ENCODE measurements around the gene SLC27A6. TPM values are rescaled to one million over a fixed set of nuclear protein-coding genes. Genes with fewer than 3 reads are reported as not detected.

The SLC27A6 gene
- total RNA-seq, 5 donors from 2014 or later (not counting 1 experiment from before 2014, with no cell fraction given) = 0.13 TPM; not detected in 4

DNA sequence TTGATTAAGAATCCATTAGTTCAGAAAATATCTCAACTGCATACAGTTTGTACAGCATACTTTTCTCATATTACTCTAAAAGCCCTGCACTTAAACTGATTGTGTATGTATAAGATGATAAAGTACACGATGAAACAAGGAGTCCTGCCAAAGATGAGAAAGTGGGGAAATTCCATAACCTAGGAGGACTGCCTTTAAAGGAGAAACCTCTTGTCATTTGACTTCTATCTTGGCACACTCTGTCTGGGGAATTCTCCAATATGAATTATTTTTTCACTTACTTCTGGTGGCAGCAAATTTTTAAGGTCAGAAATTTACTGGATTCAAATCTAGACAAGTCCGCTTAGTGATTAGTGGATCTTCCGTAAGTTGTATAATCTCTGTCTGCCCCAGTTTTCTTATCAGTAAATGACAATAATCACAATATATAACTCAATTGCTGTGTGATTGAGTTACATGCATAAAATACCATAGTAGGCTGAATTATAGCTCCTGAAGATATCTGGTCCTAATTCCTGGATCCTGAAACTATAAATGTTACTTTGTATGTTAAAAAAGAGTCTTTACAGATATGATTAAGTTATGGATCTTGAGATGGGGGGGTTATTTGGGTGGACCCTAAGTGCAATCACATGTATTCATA, 112.3 kb downstream of the SLC27A6 start:
- Histone ChIP-seq H3K4me1 (ENCODE audit: control insufficient read depth in 1 of 2, extremely low read depth in 1 of 2, insufficient read depth in 2 of 2, low read length in 2 of 2) (no peaks in the 10 kb centered on the region), H3K9me3 (no peaks in the 10 kb centered on the region), H3K27me3 (replicated peaks in 1 of 2; ENCODE audit: control insufficient read depth in 2 of 2, extremely low read depth in 1 of 2, insufficient read depth in 2 of 2, low read length in 1 of 2) (no peaks in the 10 kb centered on the region), H3K4me3 (ENCODE audit: control insufficient read depth in 1 of 2, extremely low read depth in 1 of 2, low read length in 1 of 2) (no peak overlapping the region), H3K27ac (ENCODE audit: low read length) (no peak overlapping the region), H3K36me3 (ENCODE audit: control insufficient read depth in 2 of 2, extremely low read depth in 1 of 2, insufficient read depth in 1 of 2, low read length in 1 of 2) (no peaks in the 10 kb centered on the region)
- H3K27me3 Mint-ChIP-seq = peaks cover 12 to 19% of the 10 kb centered on the region in 2 donors
- ATAC-seq (replicated peaks in 1 of 4) (no peak), DNase-seq (no peak)
- CTCF ChIA-PET = no interaction called here
- no peaks in the 10 kb centered on the region for H3K4me1 Mint-ChIP-seq
- WGBS (ENCODE audit: insufficient coverage) = no CpG with 5 or more reads among the region's 3 CpGs
- H3K36me3 Mint-ChIP-seq = no peaks in the 10 kb centered on the region
- no peaks in the 10 kb centered on the region for H3K9me3 Mint-ChIP-seq
- no peak overlapping the region for H3K4me3 Mint-ChIP-seq
- H3K27ac Mint-ChIP-seq = no peak overlapping the region
- POLR2A ChIA-PET = no interaction called here

DNA sequence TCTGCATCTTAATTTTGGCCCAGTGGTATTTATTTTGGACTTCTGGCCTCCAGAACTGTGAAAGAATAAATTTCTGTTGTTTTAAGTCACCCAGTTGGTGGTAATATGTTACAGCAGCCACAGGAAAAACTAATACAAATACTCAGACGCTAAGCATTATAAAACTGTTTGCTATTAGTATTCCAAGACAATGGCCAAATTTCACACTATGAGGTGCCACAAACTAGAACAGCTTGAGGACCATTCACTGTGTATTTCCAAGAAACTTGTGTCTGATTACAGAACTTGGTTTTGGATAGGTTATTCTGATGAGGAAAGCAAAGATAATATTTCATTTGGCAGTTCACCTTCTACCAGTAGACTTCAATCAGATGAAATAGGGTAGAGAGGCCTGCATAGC, 113.0 kb downstream of the SLC27A6 start:
- H3K9me3 Mint-ChIP-seq = no peaks in the 10 kb centered on the region
- ChIA-PET POLR2A (no interaction called here), CTCF (no interaction called here)
- Histone ChIP-seq H3K4me1 (ENCODE audit: control insufficient read depth in 1 of 2, extremely low read depth in 1 of 2, insufficient read depth in 2 of 2, low read length in 2 of 2) (no peaks in the 10 kb centered on the region), H3K27me3 (replicated peaks in 1 of 2; ENCODE audit: control insufficient read depth in 2 of 2, extremely low read depth in 1 of 2, insufficient read depth in 2 of 2, low read length in 1 of 2) (no peaks in the 10 kb centered on the region), H3K9me3 (no peaks in the 10 kb centered on the region), H3K36me3 (ENCODE audit: control insufficient read depth in 2 of 2, extremely low read depth in 1 of 2, insufficient read depth in 1 of 2, low read length in 1 of 2) (no peaks in the 10 kb centered on the region), H3K27ac (ENCODE audit: low read length) (no peak overlapping the region), H3K4me3 (ENCODE audit: control insufficient read depth in 1 of 2, extremely low read depth in 1 of 2, low read length in 1 of 2) (no peak overlapping the region)
- no peaks in the 10 kb centered on the region for H3K36me3 Mint-ChIP-seq
- H3K4me1 Mint-ChIP-seq = no peaks in the 10 kb centered on the region
- no peak overlapping the region for H3K27ac Mint-ChIP-seq
- peaks cover 9 to 19% of the 10 kb centered on the region in 2 donors for H3K27me3 Mint-ChIP-seq
- WGBS (ENCODE audit: insufficient coverage) = no CpG with 5 or more reads among the region's 1 CpG
- ATAC-seq (replicated peaks in 1 of 4) (no peak), DNase-seq (no peak)
- no peak overlapping the region for H3K4me3 Mint-ChIP-seq

DNA sequence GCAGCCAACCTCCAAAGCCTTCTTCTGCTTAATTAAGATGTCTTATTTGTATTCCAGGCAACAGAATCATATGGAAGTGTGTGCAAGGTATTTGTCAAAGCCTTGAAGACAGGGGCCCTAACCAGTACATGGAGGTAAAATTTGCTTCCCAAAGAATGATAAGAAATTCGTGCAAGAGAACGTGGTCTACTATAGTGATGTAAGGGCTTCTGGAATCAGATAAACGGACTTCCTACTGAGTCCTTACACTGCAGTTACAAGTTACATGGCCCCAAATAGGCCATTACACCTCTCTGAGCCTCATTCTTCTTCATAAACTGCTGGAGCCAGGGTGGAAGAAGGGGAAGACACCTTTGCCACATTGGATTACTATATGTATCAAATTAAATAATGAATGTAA, 113.4 kb downstream of the SLC27A6 start:
- peaks cover 9 to 22% of the 10 kb centered on the region in 2 donors for H3K27me3 Mint-ChIP-seq
- ChIA-PET CTCF (no interaction called here), POLR2A (no interaction called here)
- DNase-seq (no peak), ATAC-seq (replicated peaks in 1 of 4) (no peak)
- no peaks in the 10 kb centered on the region for H3K4me1 Mint-ChIP-seq
- no peaks in the 10 kb centered on the region for H3K36me3 Mint-ChIP-seq
- Histone ChIP-seq H3K9me3 (no peaks in the 10 kb centered on the region), H3K36me3 (ENCODE audit: control insufficient read depth in 2 of 2, extremely low read depth in 1 of 2, insufficient read depth in 1 of 2, low read length in 1 of 2) (no peaks in the 10 kb centered on the region), H3K27me3 (replicated peaks in 1 of 2; ENCODE audit: control insufficient read depth in 2 of 2, extremely low read depth in 1 of 2, insufficient read depth in 2 of 2, low read length in 1 of 2) (no peaks in the 10 kb centered on the region), H3K4me1 (ENCODE audit: control insufficient read depth in 1 of 2, extremely low read depth in 1 of 2, insufficient read depth in 2 of 2, low read length in 2 of 2) (no peaks in the 10 kb centered on the region), H3K27ac (ENCODE audit: low read length) (no peak overlapping the region), H3K4me3 (ENCODE audit: control insufficient read depth in 1 of 2, extremely low read depth in 1 of 2, low read length in 1 of 2) (no peak overlapping the region)
- no peak overlapping the region for H3K4me3 Mint-ChIP-seq
- no peaks in the 10 kb centered on the region for H3K9me3 Mint-ChIP-seq
- WGBS (ENCODE audit: insufficient coverage) = no CpG with 5 or more reads among the region's 3 CpGs
- H3K27ac Mint-ChIP-seq = no peak overlapping the region

DNA sequence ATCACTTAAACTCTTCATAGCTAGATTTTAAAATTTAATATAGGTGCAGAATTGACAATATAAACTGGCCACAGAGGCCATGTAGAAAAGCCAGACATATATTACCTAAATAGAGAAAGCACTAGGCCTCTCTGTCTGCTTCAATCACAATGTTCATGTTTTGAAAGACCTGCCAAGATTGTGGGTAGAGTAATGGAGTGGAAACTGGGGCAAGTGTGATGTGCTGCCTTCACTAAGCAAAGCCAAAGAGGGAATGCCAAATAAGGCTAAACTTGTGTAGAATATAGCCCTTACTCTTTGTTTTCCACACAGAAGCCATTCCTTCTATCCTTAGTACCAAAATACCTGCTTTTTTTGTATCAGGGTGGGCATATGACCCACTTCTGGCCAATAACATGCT, 114.2 kb downstream of the SLC27A6 start:
- DNase-seq = no peak
- H3K36me3 Mint-ChIP-seq = no peaks in the 10 kb centered on the region
- Histone ChIP-seq H3K27ac (ENCODE audit: low read length) (no peak overlapping the region), H3K27me3 (replicated peaks in 1 of 2; ENCODE audit: control insufficient read depth in 2 of 2, extremely low read depth in 1 of 2, insufficient read depth in 2 of 2, low read length in 1 of 2) (no peaks in the 10 kb centered on the region), H3K9me3 (no peaks in the 10 kb centered on the region), H3K4me3 (ENCODE audit: control insufficient read depth in 1 of 2, extremely low read depth in 1 of 2, low read length in 1 of 2) (no peak overlapping the region), H3K4me1 (ENCODE audit: control insufficient read depth in 1 of 2, extremely low read depth in 1 of 2, insufficient read depth in 2 of 2, low read length in 2 of 2) (no peaks in the 10 kb centered on the region), H3K36me3 (ENCODE audit: control insufficient read depth in 2 of 2, extremely low read depth in 1 of 2, insufficient read depth in 1 of 2, low read length in 1 of 2) (no peaks in the 10 kb centered on the region)
- ChIA-PET CTCF (no interaction called here), POLR2A (no interaction called here)
- ATAC-seq (replicated peaks in 1 of 4) = no peak
- no peak overlapping the region for H3K4me3 Mint-ChIP-seq
- peaks cover 9 to 17% of the 10 kb centered on the region in 2 donors for H3K27me3 Mint-ChIP-seq
- H3K9me3 Mint-ChIP-seq = no peaks in the 10 kb centered on the region
- no peaks in the 10 kb centered on the region for H3K4me1 Mint-ChIP-seq
- H3K27ac Mint-ChIP-seq = no peak overlapping the region

DNA sequence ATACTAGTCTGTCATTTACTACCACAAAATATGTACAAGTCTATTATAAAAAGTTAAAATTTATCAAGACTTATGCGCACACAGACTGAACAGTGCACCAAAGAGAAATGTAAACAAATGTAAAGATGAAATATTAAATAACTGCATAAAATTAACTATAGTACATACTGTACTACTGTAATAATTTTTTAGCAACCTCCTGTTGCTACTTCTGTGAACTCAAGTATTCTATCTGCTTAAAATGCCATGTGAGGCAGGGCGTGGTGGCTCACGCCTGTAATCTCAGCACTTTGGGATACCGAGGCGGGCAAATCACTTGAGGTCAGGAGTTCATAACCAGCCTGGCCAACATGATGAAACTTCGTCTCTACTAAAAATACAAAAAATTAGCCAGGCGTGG, 115.5 kb downstream of the SLC27A6 start:
- ChIA-PET CTCF (no interaction called here), POLR2A (no interaction called here)
- WGBS (ENCODE audit: insufficient coverage) = 93% methylated on average over 6 of the region's 7 CpGs
- no peaks in the 10 kb centered on the region for H3K9me3 Mint-ChIP-seq
- H3K4me1 ChIP-seq (ENCODE audit: control insufficient read depth in 1 of 2, extremely low read depth in 1 of 2, insufficient read depth in 2 of 2, low read length in 2 of 2) = no peaks in the 10 kb centered on the region
- DNase-seq (no peak), ATAC-seq (replicated peaks in 1 of 4) (no peak)
- H3K9me3 ChIP-seq = no peaks in the 10 kb centered on the region
- H3K27me3 Mint-ChIP-seq = peaks cover 6 to 17% of the 10 kb centered on the region in 2 donors
- no peaks in the 10 kb centered on the region for H3K36me3 ChIP-seq (ENCODE audit: control insufficient read depth in 2 of 2, extremely low read depth in 1 of 2, insufficient read depth in 1 of 2, low read length in 1 of 2)
- H3K27ac Mint-ChIP-seq = no peak overlapping the region
- H3K4me3 Mint-ChIP-seq = no peak overlapping the region
- H3K4me3 ChIP-seq (ENCODE audit: control insufficient read depth in 1 of 2, extremely low read depth in 1 of 2, low read length in 1 of 2) = no peak overlapping the region
- H3K27ac ChIP-seq (ENCODE audit: low read length) = no peak overlapping the region
- no peaks in the 10 kb centered on the region for H3K27me3 ChIP-seq (replicated peaks in 1 of 2; ENCODE audit: control insufficient read depth in 2 of 2, extremely low read depth in 1 of 2, insufficient read depth in 2 of 2, low read length in 1 of 2)
- H3K4me1 Mint-ChIP-seq = no peaks in the 10 kb centered on the region
- H3K36me3 Mint-ChIP-seq = no peaks in the 10 kb centered on the region

DNA sequence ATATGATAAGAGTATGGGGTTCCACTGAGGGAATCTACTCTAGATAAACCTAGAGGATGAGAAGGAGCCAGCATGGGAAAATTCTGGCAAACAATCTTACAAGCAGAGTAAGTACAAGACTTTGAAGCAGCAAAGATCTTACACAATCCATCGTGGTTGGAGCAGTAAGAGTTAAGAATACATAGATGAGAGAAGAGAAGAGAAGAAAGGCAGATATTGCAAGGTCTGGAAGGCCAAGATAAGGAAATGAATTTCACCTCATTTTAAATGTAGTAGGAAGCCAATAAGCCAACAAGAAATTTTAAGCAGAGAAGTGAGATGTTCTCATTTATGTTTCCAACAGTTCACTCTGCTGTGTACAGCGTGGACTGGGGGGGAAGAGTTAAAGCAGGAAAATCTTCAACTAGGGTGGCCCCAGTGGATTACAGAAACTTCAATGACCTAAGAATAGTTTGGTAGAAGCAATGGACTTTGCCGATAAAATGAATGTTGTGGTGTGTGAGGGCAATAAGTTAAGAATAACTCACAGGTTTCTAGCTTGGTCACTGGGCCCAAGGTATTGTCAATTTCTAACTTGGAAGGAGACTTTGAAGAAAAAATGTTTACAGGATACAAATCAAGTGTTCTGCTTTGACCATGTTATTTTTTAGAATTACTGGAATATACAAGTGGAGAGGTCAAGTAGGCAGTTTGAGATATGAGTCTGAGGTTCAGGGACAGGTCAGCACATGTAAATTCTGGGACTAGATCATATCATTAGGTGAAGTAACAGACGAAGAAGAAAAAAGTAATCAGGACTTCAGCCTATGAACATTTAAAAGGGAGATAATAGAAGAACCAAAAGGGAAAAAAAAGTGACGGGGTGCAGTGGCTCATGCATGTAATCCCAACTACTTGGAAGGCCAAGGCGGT, 117.2 kb downstream of the SLC27A6 start:
- no peaks in the 10 kb centered on the region for H3K36me3 ChIP-seq (ENCODE audit: control insufficient read depth in 2 of 2, extremely low read depth in 1 of 2, insufficient read depth in 1 of 2, low read length in 1 of 2)
- H3K4me3 ChIP-seq (ENCODE audit: control insufficient read depth in 1 of 2, extremely low read depth in 1 of 2, low read length in 1 of 2) = no peak overlapping the region
- DNase-seq = no peak
- H3K4me1 ChIP-seq (ENCODE audit: control insufficient read depth in 1 of 2, extremely low read depth in 1 of 2, insufficient read depth in 2 of 2, low read length in 2 of 2) = no peaks in the 10 kb centered on the region
- no peaks in the 10 kb centered on the region for H3K9me3 Mint-ChIP-seq
- POLR2A ChIA-PET = no interaction called here
- H3K27me3 Mint-ChIP-seq = peaks cover 8 to 18% of the 10 kb centered on the region in 2 donors
- WGBS (ENCODE audit: insufficient coverage) = 57% methylated on average over 4 of the region's 6 CpGs
- H3K27ac ChIP-seq (ENCODE audit: low read length) = no peak overlapping the region
- CTCF ChIA-PET = no interaction called here
- no peaks in the 10 kb centered on the region for H3K36me3 Mint-ChIP-seq
- no peak for ATAC-seq (replicated peaks in 1 of 4)
- H3K27ac Mint-ChIP-seq = peak overlapping the region in 1 of 2 donors; percentile 17
- H3K27me3 ChIP-seq (replicated peaks in 1 of 2; ENCODE audit: control insufficient read depth in 2 of 2, extremely low read depth in 1 of 2, insufficient read depth in 2 of 2, low read length in 1 of 2) = no peaks in the 10 kb centered on the region
- no peaks in the 10 kb centered on the region for H3K9me3 ChIP-seq
- no peaks in the 10 kb centered on the region for H3K4me1 Mint-ChIP-seq
- H3K4me3 Mint-ChIP-seq = no peak overlapping the region

Measured in T-cell (primary cell).